ENCODE data around the gene ARHGAP18. TPM values are rescaled to one million over a fixed set of nuclear protein-coding genes. Genes with fewer than 3 reads are reported as not detected.

ARHGAP18 gene
- total and polyA plus RNA-seq, 2 of the 13 experiments (the other 11 are each of a cell fraction or from before 2014, with no cell fraction given), result 58.2 to 115 TPM

DNA sequence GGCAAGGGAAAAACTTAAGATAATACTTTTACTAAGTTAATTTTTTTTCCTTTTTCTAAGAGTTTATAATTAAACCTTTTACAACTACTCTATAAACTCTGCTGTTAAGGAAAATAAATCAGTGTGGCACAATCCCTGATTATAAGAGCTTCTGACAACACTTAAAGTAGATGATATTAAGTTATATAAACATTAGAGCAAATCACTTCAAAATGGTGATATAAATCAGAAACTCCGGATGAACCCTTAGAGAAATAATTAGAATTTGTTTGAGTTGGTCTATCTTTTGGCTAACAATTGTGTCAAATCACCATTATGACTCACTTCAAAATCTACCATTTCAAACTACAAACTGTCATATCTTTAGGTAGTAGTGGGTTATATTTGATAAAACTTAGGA lies 104.9 kb downstream of the ARHGAP18 start:
- POLR2A ChIA-PET, result no interaction called here

More for the DNA sequence above, 104.9 kb downstream of the ARHGAP18 start:
- Histone ChIP-seq H4K20me1 (ENCODE audit: insufficient read depth, low read length) (no peaks in the 10 kb centered on the region), H3K27ac (ENCODE audit: extremely low read length, insufficient read depth, low read length) (no peak overlapping the region), H3K79me2 (ENCODE audit: insufficient read depth, low read length) (no peaks in the 10 kb centered on the region), H3K9me3 (ENCODE audit: low read length) (no peaks in the 10 kb centered on the region), H3K36me3 (replicated peaks in 1 of 2; ENCODE audit: control insufficient read depth in 1 of 2, insufficient read depth in 2 of 2, low read length in 2 of 2) (peaks cover 29 to 80% of the 10 kb centered on the region in 2 experiments), H3K27me3 (ENCODE audit: control insufficient read depth in 1 of 2, insufficient read depth in 2 of 2, low read length in 2 of 2) (no peaks in the 10 kb centered on the region), H3K4me3 (replicated peaks in 1 of 3; ENCODE audit: insufficient read depth in 1 of 3, low read depth in 2 of 3, low read length in 3 of 3) (no peak overlapping the region), H3K4me2 (ENCODE audit: low read depth, low read length) (no peak overlapping the region), H2AFZ (ENCODE audit: low read length) (no peak overlapping the region), H3K9ac (ENCODE audit: insufficient read depth, low read depth, low read length) (no peak overlapping the region), H3K4me1 (ENCODE audit: insufficient read depth, low read length) (no peaks in the 10 kb centered on the region)
- FAIRE-seq (no peak), DNase-seq (ENCODE audit: low spot score) (no peak), ATAC-seq (no peak)
- CTCF ChIA-PET (ENCODE audit: low intra/inter-chr PET ratio, low total read pairs), result no interaction called here
- TF ChIP-seq ZC3H13 (CRISPR knock-in tag; IDR thresholded peaks at IDR 0.05) (no peak), NAIF1 (CRISPR knock-in tag; IDR thresholded peaks at IDR 0.05; ENCODE audit: borderline replicate concordance) (no peak), CREB1 (IDR thresholded peaks at IDR 0.05) (no peak), CREB1 (CRISPR knock-in tag; IDR thresholded peaks at IDR 0.05) (no peak), TEAD2 (CRISPR knock-in tag; IDR thresholded peaks at IDR 0.05) (no peak), EEA1 (CRISPR knock-in tag; IDR thresholded peaks at IDR 0.05; ENCODE audit: borderline replicate concordance) (no peak), SMARCE1 (IDR thresholded peaks at IDR 0.05; ENCODE audit: borderline replicate concordance) (no peak), NR2F6 (IDR thresholded peaks at IDR 0.05) (no peak), NR2F6 (CRISPR knock-in tag; IDR thresholded peaks at IDR 0.05) (no peak), ARHGAP35 (CRISPR knock-in tag; IDR thresholded peaks at IDR 0.05; ENCODE audit: borderline replicate concordance) (no peak), ZNF746 (CRISPR knock-in tag; IDR thresholded peaks at IDR 0.05) (no peak)
- TF ChIP-seq, protein P1, sequence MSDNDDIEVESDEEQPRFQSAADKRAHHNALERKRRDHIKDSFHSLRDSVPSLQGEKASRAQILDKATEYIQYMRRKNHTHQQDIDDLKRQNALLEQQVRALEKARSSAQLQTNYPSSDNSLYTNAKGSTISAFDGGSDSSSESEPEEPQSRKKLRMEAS (IDR thresholded peaks at IDR 0.05), result no peak
- TF ChIP-seq, protein P2, sequence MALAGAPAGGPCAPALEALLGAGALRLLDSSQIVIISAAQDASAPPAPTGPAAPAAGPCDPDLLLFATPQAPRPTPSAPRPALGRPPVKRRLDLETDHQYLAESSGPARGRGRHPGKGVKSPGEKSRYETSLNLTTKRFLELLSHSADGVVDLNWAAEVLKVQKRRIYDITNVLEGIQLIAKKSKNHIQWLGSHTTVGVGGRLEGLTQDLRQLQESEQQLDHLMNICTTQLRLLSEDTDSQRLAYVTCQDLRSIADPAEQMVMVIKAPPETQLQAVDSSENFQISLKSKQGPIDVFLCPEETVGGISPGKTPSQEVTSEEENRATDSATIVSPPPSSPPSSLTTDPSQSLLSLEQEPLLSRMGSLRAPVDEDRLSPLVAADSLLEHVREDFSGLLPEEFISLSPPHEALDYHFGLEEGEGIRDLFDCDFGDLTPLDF (CRISPR knock-in tag; IDR thresholded peaks at IDR 0.05), result no peak
- TF ChIP-seq, protein P3, sequence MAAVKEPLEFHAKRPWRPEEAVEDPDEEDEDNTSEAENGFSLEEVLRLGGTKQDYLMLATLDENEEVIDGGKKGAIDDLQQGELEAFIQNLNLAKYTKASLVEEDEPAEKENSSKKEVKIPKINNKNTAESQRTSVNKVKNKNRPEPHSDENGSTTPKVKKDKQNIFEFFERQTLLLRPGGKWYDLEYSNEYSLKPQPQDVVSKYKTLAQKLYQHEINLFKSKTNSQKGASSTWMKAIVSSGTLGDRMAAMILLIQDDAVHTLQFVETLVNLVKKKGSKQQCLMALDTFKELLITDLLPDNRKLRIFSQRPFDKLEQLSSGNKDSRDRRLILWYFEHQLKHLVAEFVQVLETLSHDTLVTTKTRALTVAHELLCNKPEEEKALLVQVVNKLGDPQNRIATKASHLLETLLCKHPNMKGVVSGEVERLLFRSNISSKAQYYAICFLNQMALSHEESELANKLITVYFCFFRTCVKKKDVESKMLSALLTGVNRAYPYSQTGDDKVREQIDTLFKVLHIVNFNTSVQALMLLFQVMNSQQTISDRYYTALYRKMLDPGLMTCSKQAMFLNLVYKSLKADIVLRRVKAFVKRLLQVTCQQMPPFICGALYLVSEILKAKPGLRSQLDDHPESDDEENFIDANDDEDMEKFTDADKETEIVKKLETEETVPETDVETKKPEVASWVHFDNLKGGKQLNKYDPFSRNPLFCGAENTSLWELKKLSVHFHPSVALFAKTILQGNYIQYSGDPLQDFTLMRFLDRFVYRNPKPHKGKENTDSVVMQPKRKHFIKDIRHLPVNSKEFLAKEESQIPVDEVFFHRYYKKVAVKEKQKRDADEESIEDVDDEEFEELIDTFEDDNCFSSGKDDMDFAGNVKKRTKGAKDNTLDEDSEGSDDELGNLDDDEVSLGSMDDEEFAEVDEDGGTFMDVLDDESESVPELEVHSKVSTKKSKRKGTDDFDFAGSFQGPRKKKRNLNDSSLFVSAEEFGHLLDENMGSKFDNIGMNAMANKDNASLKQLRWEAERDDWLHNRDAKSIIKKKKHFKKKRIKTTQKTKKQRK (IDR thresholded peaks at IDR 0.05; ENCODE audit: low read length), result no peak
- in situ Hi-C loops (cut with HindIII; ENCODE audit: extremely low pct_ligation_motif_present, low pct_unique_long_range_greater_than_20kb), result no loop called here
- intact Hi-C loops (cut with micrococcal nuclease; ENCODE audit: unreplicated experiment), result no loop called here
- no TSS peak for BruUV-seq (replicated peaks)
- 96% methylated on average over 1 of the region's 1 CpG for WGBS (ENCODE audit: low lambda C conversion rate)
